Activated CD4-positive, alpha-beta T cell treated with anti-CD3 and anti-CD28 coated beads for 24 hours (primary cell): Measurements from ENCODE around the gene SEPTIN1.
"Not testable (repeated sequence)": the region's sequence is repeated elsewhere in the genome, so short reads cannot be mapped to it uniquely, and the experiment has no call there.

Source experiments
- DNase-seq, 2 donors: peaks; one replicate each; pipeline ENCODE4 v3.0.0-alpha.2; 2020; ENCODE audit warnings: low read depth in 2 of 2

SEPTIN1 gene

GRCh38 chr16:30401768-30402425, 19.5 kb upstream of the SEPTIN1 start:
- DNase-seq = no peak

GRCh38 chr16:30399435-30400186, 17.2 kb upstream of the SEPTIN1 start:
- no peak for DNase-seq

- no peak for DNase-seq
Measured at GRCh38 chr16:30398661-30399434, 16.5 kb upstream of the SEPTIN1 start.

GRCh38 chr16:30397776-30398660, 15.7 kb upstream of the SEPTIN1 start:
- no peak for DNase-seq

- DNase-seq = no peak
Measured at GRCh38 chr16:30397056-30397455, 14.7 kb upstream of the SEPTIN1 start.

- DNase-seq = not testable (repeated sequence)
Measured at GRCh38 chr16:30396627-30397026, 14.3 kb upstream of the SEPTIN1 start.

GRCh38 chr16:30395992-30396585, 13.7 kb upstream of the SEPTIN1 start:
- no peak for DNase-seq

- peak; percentile 29 to 50 for DNase-seq
Measured at GRCh38 chr16:30395155-30395991, 13.0 kb upstream of the SEPTIN1 start, which contains the start of gene ZNF48. Gene ZNF48 (plus strand): TSS chr16:30395420. CDS start chr16:30395795, 375 bp downstream.

GRCh38 chr16:30394592-30395154, 12.3 kb upstream of the SEPTIN1 start:
- no peak for DNase-seq

GRCh38 chr16:30383521-30383920, 1.2 kb upstream of the SEPTIN1 start:
- no peak for DNase-seq

GRCh38 chr16:30381291-30382041, 895 bp downstream of the SEPTIN1 start:
- no peak for DNase-seq

- DNase-seq = no peak
Measured at GRCh38 chr16:30380803-30381208, 1.6 kb downstream of the SEPTIN1 start.

GRCh38 chr16:30380072-30380802, 2.1 kb downstream of the SEPTIN1 start:
- DNase-seq = no peak

- no peak for DNase-seq
Measured at GRCh38 chr16:30379158-30379783, 3.1 kb downstream of the SEPTIN1 start.

- DNase-seq = peak; percentile 98 to 99
Measured at GRCh38 chr16:30378236-30379157, 3.9 kb downstream of the SEPTIN1 start.

- peak; percentile 63 to 73 for DNase-seq
Measured at GRCh38 chr16:30377812-30378235, 4.5 kb downstream of the SEPTIN1 start.
